ENCODE results near the gene TDP1. TPM values are rescaled to one million over a fixed set of nuclear protein-coding genes. Genes with fewer than 3 reads are reported as not detected.

TDP1 gene
- total and polyA plus RNA-seq, 7 donors, result 6.0 to 11.7 (median 6.8) TPM

GRCh38 chr14:89921346-89921745 is 34.4 kb upstream of the TDP1 start:
- Histone ChIP-seq H3K4me1 (peaks cover 0 to 4% (median 0%) of the 10 kb centered on the region in 4 donors), H3K27ac (no peak overlapping the region), H3K4me3 (no peak overlapping the region), H3K9me3 (no peaks in the 10 kb centered on the region), H3K36me3 (no peaks in the 10 kb centered on the region), H3K27me3 (no peaks in the 10 kb centered on the region)
- intact Hi-C loops (cut with DNase I), result no loop called here
- DNase-seq, result no peak
- TF ChIP-seq, protein P1, sequence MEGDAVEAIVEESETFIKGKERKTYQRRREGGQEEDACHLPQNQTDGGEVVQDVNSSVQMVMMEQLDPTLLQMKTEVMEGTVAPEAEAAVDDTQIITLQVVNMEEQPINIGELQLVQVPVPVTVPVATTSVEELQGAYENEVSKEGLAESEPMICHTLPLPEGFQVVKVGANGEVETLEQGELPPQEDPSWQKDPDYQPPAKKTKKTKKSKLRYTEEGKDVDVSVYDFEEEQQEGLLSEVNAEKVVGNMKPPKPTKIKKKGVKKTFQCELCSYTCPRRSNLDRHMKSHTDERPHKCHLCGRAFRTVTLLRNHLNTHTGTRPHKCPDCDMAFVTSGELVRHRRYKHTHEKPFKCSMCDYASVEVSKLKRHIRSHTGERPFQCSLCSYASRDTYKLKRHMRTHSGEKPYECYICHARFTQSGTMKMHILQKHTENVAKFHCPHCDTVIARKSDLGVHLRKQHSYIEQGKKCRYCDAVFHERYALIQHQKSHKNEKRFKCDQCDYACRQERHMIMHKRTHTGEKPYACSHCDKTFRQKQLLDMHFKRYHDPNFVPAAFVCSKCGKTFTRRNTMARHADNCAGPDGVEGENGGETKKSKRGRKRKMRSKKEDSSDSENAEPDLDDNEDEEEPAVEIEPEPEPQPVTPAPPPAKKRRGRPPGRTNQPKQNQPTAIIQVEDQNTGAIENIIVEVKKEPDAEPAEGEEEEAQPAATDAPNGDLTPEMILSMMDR (IDR thresholded peaks at IDR 0.05), result no peak
- TF ChIP-seq POLR2A (IDR thresholded peaks at IDR 0.05), result no peak
- TF ChIP-seq POLR2AphosphoS5 (IDR thresholded peaks at IDR 0.05), result no peak
- TF ChIP-seq EP300 (IDR thresholded peaks at IDR 0.05), result no peak
- 95 to 97% methylated on average over 3 of the region's 3 CpGs for WGBS, 2 donors

DNA sequence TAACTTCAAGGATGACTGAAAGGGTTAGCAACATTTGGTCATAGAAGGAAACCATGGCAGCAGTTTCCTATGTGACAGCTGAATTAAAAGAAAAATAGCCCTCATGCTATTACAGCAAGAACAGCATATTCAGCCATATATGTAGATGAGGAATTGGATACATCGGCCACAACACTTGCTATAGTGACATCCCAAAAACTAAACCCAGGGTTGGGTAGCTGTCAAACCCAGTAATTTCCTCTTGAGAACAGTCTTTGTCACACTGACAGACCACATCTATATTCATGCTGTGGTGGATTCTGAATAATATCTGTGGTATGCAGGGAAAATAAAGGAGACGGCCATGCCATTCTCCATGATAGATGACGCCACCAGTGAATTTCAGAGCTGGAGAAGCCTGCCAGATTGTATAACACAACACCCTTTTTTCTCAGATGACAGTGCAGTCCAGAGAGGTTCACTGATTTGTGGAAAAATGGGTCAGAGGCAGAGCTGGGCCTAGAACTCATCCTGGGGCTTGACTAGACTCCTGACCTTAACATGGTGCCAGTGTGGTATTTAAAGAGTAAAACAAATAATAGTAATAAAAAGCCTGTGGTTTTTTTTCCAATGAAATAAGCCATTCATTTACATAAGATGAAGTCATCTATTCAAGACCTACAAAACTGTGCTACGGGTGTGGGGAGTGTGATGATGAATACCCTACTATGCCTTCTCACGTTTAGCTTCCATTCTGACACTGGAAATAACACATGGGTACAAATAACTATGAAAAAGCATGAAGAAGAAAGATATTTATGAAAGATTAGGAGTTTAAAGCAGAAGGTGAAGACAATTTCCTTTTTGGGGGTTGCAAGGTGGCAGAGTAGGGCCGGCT is 33.5 kb upstream of the TDP1 start:
- DNase-seq, result no peak
- H3K27ac ChIP-seq, result peak overlapping the region in 1 of 4 donors; percentile 11
- TF ChIP-seq POLR2A (IDR thresholded peaks at IDR 0.05) (no peak), EP300 (IDR thresholded peaks at IDR 0.05) (no peak), POLR2AphosphoS5 (IDR thresholded peaks at IDR 0.05) (no peak)
- TF ChIP-seq, protein P1 (IDR thresholded peaks at IDR 0.05), result no peak
- 93 to 95% methylated on average over 6 of the region's 6 CpGs for WGBS, 2 donors
- H3K36me3 ChIP-seq, result no peaks in the 10 kb centered on the region
- no peaks in the 10 kb centered on the region for H3K9me3 ChIP-seq
- H3K4me3 ChIP-seq, result no peak overlapping the region
- H3K27me3 ChIP-seq, result no peaks in the 10 kb centered on the region
- intact Hi-C loops (cut with DNase I), result no loop called here
- H3K4me1 ChIP-seq, result peaks cover 0 to 4% (median 0%) of the 10 kb centered on the region in 4 donors

- TF ChIP-seq, protein P1 (IDR thresholded peaks at IDR 0.05), result no peak
- Histone ChIP-seq H3K36me3 (no peaks in the 10 kb centered on the region), H3K9me3 (no peaks in the 10 kb centered on the region), H3K27me3 (no peaks in the 10 kb centered on the region), H3K4me1 (peaks cover 0 to 4% (median 0%) of the 10 kb centered on the region in 4 donors), H3K4me3 (no peak overlapping the region), H3K27ac (no peak overlapping the region)
- 80 to 83% methylated on average over 4 of the region's 4 CpGs for WGBS, 2 donors
- intact Hi-C loops (cut with DNase I), result no loop called here
- DNase-seq, result no peak
Measured at GRCh38 chr14:89924268-89924667, 31.5 kb upstream of the TDP1 start.

- TF ChIP-seq, protein P1 (IDR thresholded peaks at IDR 0.05), result no peak
- TF ChIP-seq POLR2A (IDR thresholded peaks at IDR 0.05) (no peak), EP300 (IDR thresholded peaks at IDR 0.05) (no peak), POLR2AphosphoS5 (IDR thresholded peaks at IDR 0.05) (no peak)
- H3K36me3 ChIP-seq, result no peaks in the 10 kb centered on the region
- intact Hi-C loops (cut with DNase I), result no loop called here
- H3K4me1 ChIP-seq, result peaks cover 0 to 4% (median 0%) of the 10 kb centered on the region in 4 donors
- no peak overlapping the region for H3K4me3 ChIP-seq
- no peaks in the 10 kb centered on the region for H3K27me3 ChIP-seq
- H3K9me3 ChIP-seq, result no peaks in the 10 kb centered on the region
- H3K27ac ChIP-seq, result no peak overlapping the region
- no peak for DNase-seq
- 31 to 61% methylated on average over 1 of the region's 1 CpG for WGBS, 2 donors
Measured at GRCh38 chr14:89926694-89927093, 29.0 kb upstream of the TDP1 start.
